T-helper 1 cell treated with Interleukin-12 subunit alpha and Interleukin-12 subunit beta and Interleukin-4 antibody, amounts not matched to agents 30 ng/mL and 1 ng/mL, for 36 hours (primary cell): ENCODE results near the gene CDX1. TPM values are rescaled to one million over a fixed set of nuclear protein-coding genes. Genes with fewer than 3 reads are reported as not detected.

Experiments used
- intact Hi-C: fragments of 100-400 bp; cut with micrococcal nuclease; formaldehyde crosslinking; loops from one replicate; pipeline ENCODE4 v1.15.1; 2024
- total RNA-seq: library from RNA; stranded (reverse); gene quantifications from 2 replicates; pipeline ENCODE4 v1.2.3, GENCODE V29; 2022

CDX1 gene
- total RNA-seq, 1 donor from 2014 or later, result not detected

- intact Hi-C loops, result no loop called here
Observed at GRCh38 chr5:150181027-150181426, 14.4 kb downstream of the CDX1 start.

GRCh38 chr5:150181766-150182545, 15.4 kb downstream of the CDX1 start:
- intact Hi-C loops, result no loop called here

- intact Hi-C loops, result no loop called here
Observed at GRCh38 chr5:150182774-150183173, 16.2 kb downstream of the CDX1 start.

- intact Hi-C loops, result no loop called here
Observed at GRCh38 chr5:150183436-150183835, 16.9 kb downstream of the CDX1 start.

- intact Hi-C loops, result no loop called here
Observed at GRCh38 chr5:150184006-150184405, 17.4 kb downstream of the CDX1 start.

GRCh38 chr5:150184990-150185912, 18.7 kb downstream of the CDX1 start:
- intact Hi-C loops, result no loop called here

GRCh38 chr5:150186137-150186536, 19.6 kb downstream of the CDX1 start:
- intact Hi-C loops, result no loop called here

- intact Hi-C loops, result no loop called here
Observed at GRCh38 chr5:150186897-150187296, 20.3 kb downstream of the CDX1 start.

GRCh38 chr5:150188146-150188842, 21.7 kb downstream of the CDX1 start:
- intact Hi-C loops, result no loop called here

- intact Hi-C loops, result no loop called here
Observed at GRCh38 chr5:150189326-150189725, 22.7 kb downstream of the CDX1 start.

- intact Hi-C loops, result no loop called here
Observed at GRCh38 chr5:150189728-150190502, 23.3 kb downstream of the CDX1 start, which contains the start of gene SLC6A7. Gene SLC6A7, plus strand, starts transcription at chr5:150190062. Its CDS starts 266 bp downstream, at chr5:150190328.

- intact Hi-C loops, result no loop called here
Observed at GRCh38 chr5:150190503-150190979, 24.0 kb downstream of the CDX1 start.

- intact Hi-C loops, result no loop called here
Observed at GRCh38 chr5:150190987-150191386, 24.4 kb downstream of the CDX1 start.

- intact Hi-C loops, result no loop called here
Observed at GRCh38 chr5:150192462-150192861, 25.9 kb downstream of the CDX1 start.

- intact Hi-C loops, result no loop called here
Observed at GRCh38 chr5:150195736-150196485, 29.3 kb downstream of the CDX1 start.

- intact Hi-C loops, result no loop called here
Observed at GRCh38 chr5:150196514-150196913, 29.9 kb downstream of the CDX1 start.

GRCh38 chr5:150196986-150197385, 30.4 kb downstream of the CDX1 start:
- intact Hi-C loops, result no loop called here

- intact Hi-C loops, result no loop called here
Observed at GRCh38 chr5:150197476-150197875, 30.9 kb downstream of the CDX1 start.

- intact Hi-C loops, result no loop called here
Observed at GRCh38 chr5:150202501-150202900, 35.9 kb downstream of the CDX1 start.
